CD4-positive, alpha-beta T cell treated with Interleukin-4 for 1 hour (primary cell): Measurements from ENCODE around the gene EBF4.

Source experiments
- DNase-seq, 2 donors: peaks; one replicate each; pipeline ENCODE4 v3.0.0-alpha.2; 2020 to 2022

EBF4 gene

DNA sequence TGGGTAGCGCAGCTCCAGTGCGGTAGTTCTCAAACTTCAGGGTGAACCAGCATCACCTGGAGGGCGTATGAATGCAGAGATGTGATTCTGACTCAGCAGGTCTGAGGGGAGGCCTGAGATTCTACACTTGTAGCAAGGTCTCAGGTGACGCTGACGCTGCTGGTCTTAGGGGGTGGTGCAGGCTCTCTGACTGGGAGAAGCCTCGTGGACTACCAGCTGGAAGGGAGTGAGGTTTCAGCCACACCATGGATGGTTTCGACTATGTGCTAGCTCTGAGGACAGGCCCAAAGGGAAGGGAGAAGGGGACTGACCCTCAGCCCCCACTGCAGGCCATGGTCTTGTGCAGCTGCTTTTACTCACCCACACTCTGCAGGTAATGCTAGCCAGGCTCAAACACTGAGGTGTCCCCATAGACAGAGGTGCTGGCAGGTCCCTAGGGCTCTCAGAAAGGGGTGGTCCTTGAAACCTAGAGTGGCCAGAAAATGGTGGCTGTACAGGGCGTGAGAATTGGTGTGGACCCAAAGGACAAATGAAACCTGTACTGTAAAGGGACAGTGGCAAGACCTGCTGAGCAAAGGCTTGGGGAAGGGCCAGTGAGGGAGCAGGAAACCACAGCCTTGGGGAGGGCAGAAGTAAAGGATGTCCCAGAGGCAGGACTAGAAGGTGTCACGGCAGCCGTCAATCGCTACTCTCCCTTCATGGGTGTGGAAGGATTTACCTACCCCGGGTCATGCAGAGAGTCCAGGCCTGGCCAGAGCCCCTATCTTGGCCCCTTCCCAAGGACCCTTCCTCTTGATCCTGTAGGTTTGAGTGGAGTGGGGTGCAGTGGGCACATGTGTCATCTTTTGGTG, 52.7 kb downstream of the EBF4 start:
- no peak for DNase-seq

GRCh38 chr20:2745936-2746635, 53.5 kb downstream of the EBF4 start:
- DNase-seq = no peak

GRCh38 chr20:2746636-2747265, 54.2 kb downstream of the EBF4 start:
- DNase-seq = no peak

- DNase-seq = no peak
Observed at GRCh38 chr20:2747676-2748235, 55.2 kb downstream of the EBF4 start.

DNA sequence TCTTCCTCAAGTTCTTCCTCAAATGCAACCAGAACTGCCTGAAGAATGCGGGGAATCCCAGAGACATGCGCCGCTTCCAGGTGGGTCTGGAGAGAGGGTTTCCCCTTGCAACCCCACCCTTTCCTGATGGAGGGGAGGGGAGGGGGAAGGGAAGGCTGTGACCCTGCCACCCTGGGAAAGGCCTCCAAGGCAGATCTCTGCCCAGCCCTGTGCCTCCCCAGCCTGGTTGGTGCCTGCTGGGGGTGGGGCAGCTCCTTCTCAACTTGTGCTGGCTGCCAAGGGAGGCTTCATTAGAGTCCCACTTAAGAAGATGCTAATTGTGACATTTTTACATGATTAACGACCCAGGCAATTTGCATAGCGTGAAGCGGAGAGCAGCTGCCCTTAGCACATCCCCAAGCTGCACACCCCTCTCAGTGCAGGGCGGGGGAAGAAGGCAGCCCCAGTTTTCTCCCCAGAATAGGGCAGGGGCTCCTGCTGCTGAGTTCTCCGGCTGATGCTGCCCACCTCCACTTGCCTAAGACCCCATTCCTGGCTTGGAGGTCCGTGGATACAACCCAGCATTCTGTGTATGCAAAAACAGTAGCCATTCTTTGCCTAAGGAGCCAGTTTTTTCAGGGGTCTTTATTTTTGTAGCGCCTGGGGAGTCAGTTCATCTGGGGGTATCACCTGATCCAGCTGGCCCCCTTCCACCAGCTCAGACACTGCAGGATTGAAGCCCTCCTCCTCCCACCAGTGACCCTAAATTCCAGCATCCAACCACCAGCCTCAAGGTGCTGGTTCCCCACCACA, 56.2 kb downstream of the EBF4 start:
- no peak for DNase-seq

DNA sequence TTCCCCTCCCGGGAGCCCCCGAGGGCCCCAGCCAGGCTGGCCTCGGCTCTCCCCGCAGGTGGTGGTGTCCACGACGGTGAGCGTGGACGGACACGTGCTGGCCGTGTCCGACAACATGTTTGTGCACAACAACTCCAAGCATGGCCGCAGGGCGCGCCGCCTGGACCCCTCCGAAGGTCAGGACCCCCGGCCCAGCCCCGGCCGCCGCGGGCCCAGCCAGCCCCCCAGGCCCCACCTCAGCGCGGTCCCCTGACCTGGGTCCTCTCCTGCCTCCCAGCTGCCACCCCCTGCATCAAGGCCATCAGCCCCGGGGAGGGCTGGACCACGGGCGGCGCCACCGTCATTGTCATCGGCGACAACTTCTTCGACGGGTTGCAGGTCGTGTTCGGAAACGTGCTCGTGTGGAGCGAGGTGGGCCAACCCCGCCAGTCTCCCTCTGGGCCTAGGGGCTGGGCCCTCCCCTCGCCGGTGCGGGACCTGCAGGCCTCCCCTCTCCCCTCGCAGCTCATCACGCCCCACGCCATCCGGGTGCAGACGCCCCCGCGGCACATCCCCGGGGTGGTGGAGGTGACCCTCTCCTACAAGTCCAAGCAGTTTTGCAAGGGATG, 56.9 kb downstream of the EBF4 start:
- no peak for DNase-seq

GRCh38 chr20:2749951-2750490, 57.4 kb downstream of the EBF4 start:
- DNase-seq = no peak

DNA sequence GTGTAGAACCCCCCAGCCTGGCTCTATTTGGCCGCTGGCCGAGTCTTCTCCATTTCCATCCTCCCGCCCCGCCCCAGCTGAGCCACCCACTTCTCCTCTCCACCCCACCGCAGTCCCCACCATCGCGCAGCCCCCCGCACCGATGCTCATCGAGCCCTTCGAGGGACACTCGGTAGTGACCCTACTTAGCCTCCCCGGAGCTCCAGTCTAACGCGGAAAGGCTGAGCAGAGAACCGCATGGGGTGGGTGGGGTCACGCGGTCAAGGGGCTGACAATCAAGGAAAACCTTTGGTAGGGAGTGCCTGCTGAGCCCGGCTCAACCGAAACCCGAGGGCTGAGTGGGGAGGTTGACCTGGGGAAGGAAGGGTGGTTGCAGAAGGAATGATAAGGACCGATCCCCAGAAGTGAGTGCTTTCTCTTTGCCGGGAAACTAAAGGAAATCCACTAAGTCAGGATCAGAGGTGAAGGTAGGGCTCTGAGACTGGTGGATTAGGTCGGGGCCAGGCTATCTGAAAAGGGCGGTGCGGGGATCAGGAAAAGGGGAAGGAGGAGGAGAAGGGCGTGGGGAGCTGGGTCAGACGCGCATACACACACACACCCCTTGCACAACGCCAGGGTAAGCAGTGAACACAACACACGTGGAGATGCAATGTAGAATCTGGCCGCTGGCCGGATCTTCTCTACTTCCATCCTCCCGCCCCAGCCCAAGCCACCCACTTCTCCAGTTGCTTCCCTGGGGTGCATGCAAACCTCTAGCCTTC, 58.1 kb downstream of the EBF4 start:
- peak in 1 of 2 donors; percentile 53 for DNase-seq

DNA sequence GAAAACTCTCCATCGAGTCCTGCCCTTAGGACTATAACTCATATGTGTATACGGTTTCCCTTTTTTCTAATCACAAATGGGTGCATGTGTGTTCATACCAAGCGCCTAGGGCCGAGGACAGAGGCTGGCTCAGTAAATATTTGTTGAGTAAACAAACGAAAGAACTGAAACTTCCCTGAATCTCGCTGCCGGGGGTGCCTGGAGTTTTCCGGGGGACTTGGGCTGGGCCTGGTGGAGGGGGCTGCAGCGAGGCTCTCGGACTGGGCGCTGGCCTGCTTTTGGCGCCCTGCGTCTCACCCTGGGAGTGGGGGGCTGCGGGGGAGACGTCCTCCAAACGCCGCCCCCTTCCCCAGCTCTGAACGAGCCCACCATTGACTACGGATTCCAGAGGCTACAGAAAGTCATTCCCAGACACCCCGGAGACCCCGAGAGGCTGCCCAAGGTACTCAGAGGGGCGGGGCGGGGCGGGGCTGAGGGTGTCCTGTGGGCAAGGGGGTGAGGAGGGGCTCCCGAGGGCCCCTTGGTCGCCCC, 58.8 kb downstream of the EBF4 start:
- no peak for DNase-seq

- DNase-seq = peak; percentile 42 to 61
Observed at GRCh38 chr20:2751878-2752566, 59.4 kb downstream of the EBF4 start.

GRCh38 chr20:2752567-2753460, 60.2 kb downstream of the EBF4 start:
- peak; percentile 40 to 53 for DNase-seq

DNA sequence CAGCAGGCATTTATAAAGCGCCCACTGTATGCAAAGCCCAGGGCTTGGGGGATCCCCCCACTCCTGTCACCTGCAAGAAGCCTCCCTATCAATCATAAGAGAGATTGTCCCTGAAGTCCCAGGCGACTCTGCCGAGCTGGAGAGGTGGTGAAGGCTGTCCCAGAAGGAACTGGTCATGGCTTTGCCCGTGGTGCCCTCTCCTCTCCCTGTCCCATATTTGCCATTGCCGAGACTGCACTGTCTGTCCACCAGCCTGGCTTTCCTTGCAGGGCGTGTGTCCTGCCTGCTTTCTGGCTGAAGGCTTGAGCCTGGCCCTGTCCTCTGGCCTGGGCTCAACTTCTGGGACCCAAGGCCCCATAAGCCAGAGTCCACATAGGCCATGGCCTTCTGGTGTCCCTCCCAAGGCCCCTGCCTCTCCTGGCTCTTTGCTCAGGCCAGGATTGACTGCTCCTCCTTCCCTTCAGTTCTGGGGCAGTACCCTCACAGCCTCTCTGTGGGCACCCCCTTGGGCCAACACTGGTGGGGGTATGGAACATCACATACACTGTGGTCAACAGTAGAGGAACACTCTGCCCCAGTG, 61.0 kb downstream of the EBF4 start:
- DNase-seq = no peak

DNA sequence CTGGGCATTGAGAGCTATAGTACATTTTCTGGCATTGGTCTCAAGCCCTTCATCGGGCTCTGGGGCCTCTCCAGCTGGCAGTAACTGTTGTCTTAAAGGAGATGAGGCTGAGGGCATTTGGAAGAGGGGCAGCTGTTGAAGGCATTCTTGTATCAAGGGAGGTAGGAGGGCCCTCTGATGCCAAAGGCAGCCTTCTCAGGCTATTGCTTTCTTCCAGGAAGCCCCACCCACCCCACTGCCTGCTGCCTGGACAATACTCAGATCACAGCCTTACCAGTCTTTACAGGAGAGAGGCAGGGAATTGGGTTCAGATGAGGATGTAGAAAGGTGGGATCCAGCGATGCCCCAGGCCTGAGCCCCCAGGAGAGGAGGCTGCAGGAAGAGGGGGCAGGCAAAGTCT, 61.8 kb downstream of the EBF4 start:
- DNase-seq = no peak

DNA sequence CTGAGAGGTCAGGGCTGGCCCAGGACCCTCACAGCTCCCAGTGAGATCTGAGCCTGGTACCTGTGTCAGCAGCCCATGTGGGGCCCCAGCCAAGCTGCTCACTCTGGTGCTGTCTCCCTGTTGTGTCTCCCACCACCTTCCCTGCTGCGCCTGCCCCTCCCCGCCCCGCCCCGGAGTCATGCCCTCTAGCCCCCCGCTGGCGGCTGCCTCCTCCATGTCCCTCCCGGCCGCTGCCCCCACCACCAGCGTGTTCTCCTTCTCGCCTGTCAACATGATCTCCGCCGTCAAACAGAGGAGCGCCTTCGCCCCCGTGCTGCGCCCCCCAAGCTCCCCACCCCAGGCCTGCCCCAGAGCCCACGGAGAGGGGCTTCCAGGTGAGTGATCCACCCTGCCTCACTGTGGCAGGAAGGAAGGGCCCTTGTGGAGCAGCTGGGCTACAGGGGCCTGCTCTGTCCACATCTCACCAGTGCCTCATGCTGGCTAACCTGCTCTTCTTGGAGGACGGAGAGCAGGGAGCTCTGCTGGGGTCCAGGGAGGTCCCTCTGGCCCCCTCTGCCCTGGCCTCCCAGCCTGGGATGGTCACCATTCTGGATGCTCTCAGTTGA, 63.0 kb downstream of the EBF4 start:
- DNase-seq = no peak

DNA sequence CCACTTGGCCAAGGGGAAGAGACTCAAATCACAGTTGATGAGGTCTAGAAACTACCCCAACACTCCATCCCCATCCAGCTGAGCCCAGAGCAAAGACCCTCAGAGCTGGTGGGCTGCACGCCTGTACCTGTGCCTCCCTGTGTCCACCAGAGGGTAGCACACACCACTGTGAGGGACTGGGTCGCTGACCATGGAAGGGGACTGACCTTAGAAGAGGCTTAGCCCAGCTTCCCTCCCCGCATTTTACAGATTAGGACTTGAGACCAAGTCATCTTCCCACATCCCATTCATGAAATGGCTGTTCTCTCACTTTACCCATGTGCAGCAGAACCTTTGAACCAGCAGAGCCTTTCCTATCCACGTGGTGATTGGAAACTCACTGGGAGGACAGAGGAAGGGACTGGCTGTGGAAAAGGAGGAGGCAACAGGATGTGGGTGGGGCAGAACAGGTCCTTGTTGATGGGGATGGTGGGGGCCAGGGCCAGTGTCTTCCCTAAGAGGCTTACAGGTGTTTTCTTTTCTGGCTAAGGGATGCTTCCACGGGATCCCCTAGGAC, 63.6 kb downstream of the EBF4 start:
- DNase-seq = no peak

DNA sequence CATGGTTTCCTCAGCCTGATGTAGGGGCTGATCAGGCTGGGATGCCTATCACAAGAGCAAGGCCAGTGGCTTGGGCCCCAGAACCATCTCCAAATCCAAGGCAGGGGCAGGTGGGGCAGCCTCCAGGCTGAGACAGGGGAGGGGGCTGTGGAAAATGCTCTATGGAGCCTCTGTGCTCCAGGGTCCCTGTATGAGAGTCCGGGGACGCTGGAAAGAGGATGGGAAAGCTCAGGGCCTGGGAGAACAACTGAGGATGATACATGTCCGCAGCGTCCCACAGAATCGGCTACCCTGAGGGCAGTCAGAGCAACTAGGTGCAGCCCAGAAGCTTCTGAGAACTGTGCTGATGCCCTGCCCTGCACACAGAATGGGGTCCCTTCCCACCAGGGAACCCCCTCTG, 64.4 kb downstream of the EBF4 start:
- no peak for DNase-seq

DNA sequence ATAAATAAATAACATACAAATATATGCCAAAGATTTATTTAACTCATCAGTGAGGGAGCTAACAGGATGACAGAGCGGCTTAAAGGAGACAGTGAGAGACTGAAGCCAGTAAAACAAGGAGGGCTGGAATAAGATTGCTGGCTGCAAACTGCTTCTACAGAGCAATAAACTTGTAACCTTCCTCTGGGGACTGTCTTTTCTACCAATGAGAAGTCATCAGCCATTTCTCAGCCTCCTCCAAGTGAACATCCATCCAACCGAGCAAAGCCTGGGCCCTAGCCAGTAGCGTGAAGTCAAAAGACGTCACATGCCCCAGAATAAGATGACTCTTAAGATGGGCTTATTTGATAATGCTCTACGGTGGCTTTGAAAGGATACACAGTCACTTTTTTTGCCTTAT, 65.4 kb downstream of the EBF4 start:
- no peak for DNase-seq

- DNase-seq = no peak
Observed at GRCh38 chr20:2759143-2759542, 66.6 kb downstream of the EBF4 start.
